Measurements from ENCODE around the gene NT5DC2.

Gene NT5DC2

GRCh38 chr3:52524258-52524751 is 9.4 kb downstream of the NT5DC2 start:
- no peak for DNase-seq

GRCh38 chr3:52523386-52524257 is 10.0 kb downstream of the NT5DC2 start:
- DNase-seq: no peak

GRCh38 chr3:52522651-52523251 is 10.9 kb downstream of the NT5DC2 start:
- DNase-seq: no peak

DNA sequence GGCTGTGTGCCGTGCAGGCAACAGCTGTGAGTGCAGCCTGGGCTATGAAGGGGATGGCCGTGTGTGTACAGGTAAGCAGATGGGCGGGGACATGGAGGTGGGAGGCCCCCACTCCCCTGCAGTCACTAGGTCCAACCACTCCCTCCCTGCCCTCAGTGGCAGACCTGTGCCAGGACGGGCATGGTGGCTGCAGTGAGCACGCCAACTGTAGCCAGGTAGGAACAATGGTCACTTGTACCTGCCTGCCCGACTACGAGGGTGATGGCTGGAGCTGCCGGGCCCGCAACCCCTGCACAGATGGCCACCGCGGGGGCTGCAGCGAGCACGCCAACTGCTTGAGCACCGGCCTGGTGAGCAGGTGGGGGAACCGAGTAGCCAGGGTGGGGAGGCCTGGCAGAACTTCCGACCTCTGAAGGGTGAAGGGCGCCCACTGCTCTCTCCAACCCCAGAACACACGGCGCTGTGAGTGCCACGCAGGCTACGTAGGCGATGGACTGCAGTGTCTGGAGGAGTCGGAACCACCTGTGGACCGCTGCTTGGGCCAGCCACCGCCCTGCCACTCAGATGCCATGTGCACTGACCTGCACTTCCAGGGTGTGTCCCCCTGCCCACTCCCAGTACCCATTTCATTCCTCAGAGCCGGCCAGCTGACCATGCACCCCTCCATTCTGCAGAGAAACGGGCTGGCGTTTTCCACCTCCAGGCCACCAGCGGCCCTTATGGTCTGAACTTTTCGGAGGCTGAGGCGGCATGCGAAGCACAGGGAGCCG is 11.6 kb downstream of the NT5DC2 start:
- no peak for DNase-seq

DNA sequence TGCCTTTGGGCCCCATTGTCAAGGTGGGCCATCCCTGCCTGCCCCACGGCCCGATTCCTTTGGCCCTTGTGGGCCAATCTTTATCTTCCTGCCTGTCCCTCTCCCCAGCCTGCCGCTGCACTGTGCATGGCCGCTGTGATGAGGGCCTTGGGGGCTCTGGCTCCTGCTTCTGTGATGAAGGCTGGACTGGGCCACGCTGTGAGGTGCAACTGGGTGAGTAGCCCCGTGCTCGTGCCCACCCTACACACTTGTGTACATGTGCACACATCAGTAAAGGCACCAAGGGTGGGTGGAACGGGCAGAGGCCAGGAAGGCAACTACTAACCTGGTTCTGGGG is 12.2 kb downstream of the NT5DC2 start:
- no peak for DNase-seq

DNA sequence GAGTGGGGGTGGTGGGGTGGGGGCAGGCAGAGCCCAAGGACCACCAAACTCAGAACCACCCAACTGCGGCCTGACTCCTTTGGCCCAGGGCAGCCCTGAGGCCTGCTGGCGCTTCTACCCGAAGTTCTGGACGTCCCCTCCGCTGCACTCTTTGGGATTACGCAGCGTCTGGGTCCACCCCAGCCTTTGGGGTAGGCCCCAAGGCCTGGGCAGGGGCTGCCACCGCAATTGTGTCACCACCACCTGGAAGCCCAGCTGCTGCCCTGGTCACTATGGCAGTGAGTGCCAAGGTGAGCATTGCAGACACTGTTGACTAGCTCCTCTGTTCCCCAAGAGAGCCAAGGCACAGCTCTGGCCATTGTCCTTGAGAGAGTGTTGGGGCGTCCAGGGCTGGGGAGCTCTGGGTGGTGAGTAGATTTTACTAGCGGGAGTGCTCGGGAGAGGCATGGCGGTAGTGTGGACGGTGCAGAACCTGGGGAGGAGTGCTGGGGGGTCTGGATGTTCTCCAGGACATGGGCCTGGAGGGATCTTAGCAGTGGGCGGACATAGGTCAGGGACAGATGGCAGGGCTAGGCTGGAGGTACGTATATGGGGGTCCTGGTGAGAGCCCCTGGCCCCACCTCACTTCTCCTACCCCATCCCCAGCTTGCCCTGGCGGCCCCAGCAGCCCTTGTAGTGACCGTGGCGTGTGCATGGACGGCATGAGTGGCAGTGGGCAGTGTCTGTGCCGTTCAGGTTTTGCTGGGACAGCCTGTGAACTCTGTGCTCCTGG is 12.8 kb downstream of the NT5DC2 start:
- DNase-seq: no peak

- no peak for DNase-seq
Observed at GRCh38 chr3:52520141-52520667, 13.5 kb downstream of the NT5DC2 start.

GRCh38 chr3:52519445-52520140 is 14.1 kb downstream of the NT5DC2 start:
- no peak for DNase-seq

DNA sequence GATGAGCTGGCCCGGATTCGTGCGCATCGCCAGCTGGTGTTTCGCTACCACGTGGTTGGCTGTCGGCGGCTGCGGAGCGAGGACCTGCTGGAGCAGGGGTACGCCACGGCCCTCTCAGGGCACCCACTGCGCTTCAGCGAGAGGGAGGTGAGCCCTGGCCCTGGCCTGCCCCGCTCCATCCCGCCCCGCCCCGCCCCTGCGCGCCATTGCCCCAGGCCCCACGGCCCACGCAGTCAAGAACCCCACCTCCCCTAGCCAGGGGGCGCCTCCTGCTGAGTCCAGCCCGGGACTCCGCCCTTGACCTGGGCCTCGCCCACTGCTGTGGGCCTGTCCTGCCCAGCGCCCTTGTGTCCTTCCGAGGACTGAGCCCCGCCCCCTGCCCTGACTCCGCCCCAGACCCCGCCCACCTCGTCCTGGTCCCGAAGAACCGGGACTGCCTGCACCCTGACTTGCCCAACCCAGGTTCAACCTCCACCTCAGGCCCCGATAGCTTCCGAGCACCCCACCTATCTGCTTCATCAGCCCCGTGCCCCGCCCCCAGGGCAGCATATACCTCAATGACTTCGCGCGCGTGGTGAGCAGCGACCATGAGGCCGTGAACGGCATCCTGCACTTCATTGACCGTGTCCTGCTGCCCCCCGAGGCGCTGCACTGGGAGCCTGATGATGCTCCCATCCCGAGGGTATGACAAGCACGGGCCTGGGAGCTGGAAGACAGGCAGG is 14.8 kb downstream of the NT5DC2 start:
- no peak for DNase-seq

- DNase-seq: no peak
Observed at GRCh38 chr3:52517796-52518722, 15.6 kb downstream of the NT5DC2 start.

DNA sequence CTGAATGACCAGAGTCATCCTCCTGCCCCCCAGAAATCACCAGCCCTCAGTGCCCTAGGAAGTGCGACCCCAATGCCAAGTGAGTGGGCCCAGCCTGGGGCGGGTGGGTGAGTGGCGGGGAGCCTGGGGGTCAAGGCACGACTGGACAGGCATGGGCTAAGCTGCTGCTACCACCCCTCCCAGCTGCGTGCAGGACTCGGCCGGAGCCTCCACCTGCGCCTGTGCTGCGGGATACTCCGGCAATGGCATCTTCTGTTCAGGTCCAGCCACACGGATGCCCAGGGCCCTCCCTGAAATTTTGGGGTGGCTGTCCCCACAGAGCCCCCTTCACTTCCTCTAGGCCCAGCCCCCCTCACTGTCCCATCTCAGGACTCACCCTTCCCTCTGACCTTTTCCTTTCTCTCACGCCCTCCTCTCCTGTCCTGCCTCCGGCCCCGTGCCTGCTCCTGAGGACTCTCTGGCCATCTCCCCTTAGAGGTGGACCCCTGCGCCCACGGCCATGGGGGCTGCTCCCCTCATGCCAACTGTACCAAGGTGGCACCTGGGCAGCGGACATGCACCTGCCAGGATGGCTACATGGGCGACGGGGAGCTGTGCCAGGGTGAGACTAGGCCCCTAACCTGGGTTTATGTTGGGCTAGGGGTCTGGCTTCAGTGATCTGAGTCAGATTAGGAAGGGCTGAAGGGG is 17.0 kb downstream of the NT5DC2 start:
- DNase-seq: no peak

DNA sequence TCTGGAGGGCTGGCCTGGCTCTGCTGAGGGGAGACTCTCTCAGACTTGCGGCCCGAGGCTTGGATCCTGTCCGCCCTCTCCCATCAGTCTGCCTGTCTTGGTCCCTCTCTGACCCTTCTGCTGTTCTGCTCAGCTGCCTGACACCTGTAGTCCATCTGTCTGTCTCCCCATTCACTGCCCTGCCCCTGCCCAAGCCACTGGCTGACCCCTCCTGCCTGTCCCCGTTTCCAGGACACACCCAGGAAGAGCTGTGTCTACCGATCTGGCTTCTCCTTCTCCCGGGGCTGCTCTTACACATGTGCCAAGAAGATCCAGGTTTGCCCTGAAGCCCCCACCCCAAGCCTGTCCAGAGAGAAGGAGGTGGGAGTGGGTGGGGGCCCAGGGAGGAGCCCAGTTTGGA is 18.5 kb downstream of the NT5DC2 start:
- DNase-seq: no peak

DNA sequence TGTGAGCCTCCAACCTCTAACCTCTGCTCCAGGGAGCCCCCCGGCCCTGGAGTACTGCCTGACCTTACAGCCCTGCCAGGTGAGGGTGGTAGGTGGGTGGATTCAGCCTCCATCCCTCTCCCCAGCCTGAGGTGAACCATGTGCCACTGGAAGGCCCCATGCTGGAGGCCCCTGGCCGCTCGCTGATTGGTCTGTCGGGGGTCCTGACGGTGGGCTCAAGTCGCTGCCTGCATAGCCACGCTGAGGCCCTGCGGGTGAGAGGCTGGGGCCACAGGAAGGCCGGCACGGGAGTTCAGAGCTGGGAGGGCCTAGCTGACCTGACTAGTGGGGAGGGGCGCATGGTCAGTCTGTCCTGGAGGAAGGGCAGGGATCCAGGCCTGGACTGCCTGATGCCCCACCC is 19.1 kb downstream of the NT5DC2 start:
- DNase-seq: no peak

- no peak for DNase-seq
Observed at GRCh38 chr3:52513281-52513680, 20.4 kb downstream of the NT5DC2 start.

DNA sequence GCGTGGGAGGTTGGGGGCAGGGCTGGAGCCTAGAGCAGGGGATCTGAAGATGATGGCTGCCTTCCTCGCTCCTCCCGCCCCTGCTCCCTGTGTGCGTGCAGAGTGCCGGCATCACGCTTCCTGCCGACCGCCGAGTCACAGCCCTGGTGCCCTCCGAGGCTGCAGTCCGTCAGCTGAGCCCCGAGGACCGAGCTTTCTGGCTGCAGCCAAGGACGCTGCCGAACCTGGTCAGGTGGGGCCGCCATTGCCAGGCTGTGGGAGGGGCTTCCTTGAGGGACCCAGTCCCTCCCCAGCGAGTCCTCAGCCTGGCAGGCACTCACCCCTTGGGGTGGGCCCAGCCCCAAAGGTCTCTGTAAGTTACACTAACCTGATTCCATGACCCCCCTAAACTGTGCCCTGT is 20.9 kb downstream of the NT5DC2 start:
- no peak for DNase-seq

DNA sequence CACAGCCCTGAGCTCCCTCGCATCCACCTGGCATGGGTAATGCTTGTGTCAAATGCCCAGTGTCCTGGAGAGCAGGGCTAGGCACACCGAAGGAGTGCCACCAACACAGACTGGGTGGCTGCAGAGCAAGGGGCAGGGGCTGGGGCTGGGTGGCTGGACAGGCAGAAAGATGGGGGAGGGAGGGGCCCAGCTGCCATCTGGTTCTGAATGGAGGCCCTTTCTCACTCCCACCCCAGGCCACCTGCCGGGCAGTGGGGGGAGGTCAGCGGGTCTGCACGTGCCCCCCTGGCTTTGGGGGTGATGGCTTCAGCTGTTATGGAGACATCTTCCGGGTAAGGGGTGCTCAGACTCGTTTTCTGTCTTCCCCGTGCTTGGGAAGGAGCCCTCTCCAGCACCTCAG is 21.6 kb downstream of the NT5DC2 start:
- DNase-seq: no peak

DNA sequence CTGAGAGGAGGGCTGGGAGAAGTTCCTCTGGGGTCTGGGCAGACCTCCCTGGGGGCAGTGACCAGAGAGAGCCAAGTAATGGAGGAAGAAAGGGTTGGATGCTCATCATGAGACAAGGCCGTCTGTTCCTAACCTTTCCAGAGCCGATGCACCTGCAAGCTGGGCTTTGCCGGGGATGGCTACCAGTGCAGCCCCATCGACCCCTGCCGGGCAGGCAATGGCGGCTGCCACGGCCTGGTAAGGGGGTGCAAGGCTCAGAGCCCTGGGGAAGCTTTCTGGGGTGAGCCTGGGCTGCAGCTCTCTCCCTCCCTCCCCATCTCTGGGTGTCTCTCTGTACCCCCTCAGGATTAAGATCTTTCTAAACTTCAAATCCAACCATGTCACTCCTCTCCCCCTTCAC is 22.1 kb downstream of the NT5DC2 start:
- no peak for DNase-seq

GRCh38 chr3:52509753-52510328 is 23.8 kb downstream of the NT5DC2 start:
- DNase-seq: no peak

DNA sequence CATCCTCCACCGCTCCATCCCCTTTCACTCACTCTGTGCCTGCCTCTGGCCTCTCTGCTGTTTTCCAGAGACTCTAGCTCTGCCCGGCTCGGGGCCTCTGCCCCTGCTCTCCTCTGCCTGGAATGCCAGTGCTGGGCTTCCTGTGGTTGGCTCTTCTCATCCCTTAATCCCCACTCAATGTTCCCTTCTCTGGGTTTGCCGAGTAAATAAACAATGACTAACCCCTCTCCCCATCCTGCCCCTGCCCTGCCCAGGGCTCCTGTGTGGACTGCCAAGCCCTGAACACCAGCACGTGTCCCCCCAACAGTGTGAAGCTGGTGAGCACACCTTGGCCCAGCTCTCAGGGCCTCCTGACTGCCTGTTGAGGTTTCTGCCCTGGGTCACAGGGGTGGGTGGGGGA is 26.3 kb downstream of the NT5DC2 start:
- DNase-seq: no peak

Data from NK-92 treated with Interleukin-12 subunit alpha and Interleukin-12 subunit beta, amount 100 ng/mL, for 24 hours (cell line).